Activated CD4-positive, alpha-beta T cell treated with anti-CD3 and anti-CD28 coated beads for 24 hours (primary cell): ENCODE data around the gene KLHL15.

Experiments used
- DNase-seq, 2 donors: peaks; one replicate each; pipeline ENCODE4 v3.0.0-alpha.2; 2020; ENCODE audit warnings: low read depth in 2 of 2

The KLHL15 gene

GRCh38 chrX:23952984-23953907 lies 73.7 kb downstream of the KLHL15 start:
- no peak for DNase-seq

- no peak for DNase-seq
Measured at GRCh38 chrX:23952391-23952790, 74.6 kb downstream of the KLHL15 start.

- no peak for DNase-seq
Measured at GRCh38 chrX:23945206-23945605, 81.8 kb downstream of the KLHL15 start.

GRCh38 chrX:23944234-23944633 lies 82.8 kb downstream of the KLHL15 start:
- DNase-seq, result no peak

- no peak for DNase-seq
Measured at GRCh38 chrX:23939203-23939602, 87.8 kb downstream of the KLHL15 start.

- no peak for DNase-seq
Measured at GRCh38 chrX:23938690-23939089, 88.3 kb downstream of the KLHL15 start.

- DNase-seq, result no peak
Measured at GRCh38 chrX:23937100-23937499, 89.9 kb downstream of the KLHL15 start.

GRCh38 chrX:23936180-23936579 lies 90.8 kb downstream of the KLHL15 start:
- no peak for DNase-seq

- no peak for DNase-seq
Measured at GRCh38 chrX:23935106-23935505, 91.9 kb downstream of the KLHL15 start.
